AG09309 (cell line): Measurements from ENCODE around the gene FASLG.

Source experiments
- DNase-seq: peaks from one replicate; pipeline ENCODE4 v3.0.0-alpha.2; 2010; ENCODE audit warnings: low read depth
- H3K4me3 ChIP-seq: 2 replicates; pipeline ENCODE4 v1.5.1; 2011; ENCODE audit warnings: mild to moderate bottlenecking, low read depth, low read length, moderate library complexity; ENCODE audit not compliant: control insufficient read depth
- CTCF ChIP-seq: IDR thresholded peaks from 2 replicates; pipeline ENCODE4 v1.5.1; 2011; ENCODE audit warnings: mild to moderate bottlenecking, low read depth, low read length, inconsistent platforms; ENCODE audit not compliant: insufficient read depth, control insufficient read depth; ENCODE audit errors: missing control alignments

The FASLG gene

DNA sequence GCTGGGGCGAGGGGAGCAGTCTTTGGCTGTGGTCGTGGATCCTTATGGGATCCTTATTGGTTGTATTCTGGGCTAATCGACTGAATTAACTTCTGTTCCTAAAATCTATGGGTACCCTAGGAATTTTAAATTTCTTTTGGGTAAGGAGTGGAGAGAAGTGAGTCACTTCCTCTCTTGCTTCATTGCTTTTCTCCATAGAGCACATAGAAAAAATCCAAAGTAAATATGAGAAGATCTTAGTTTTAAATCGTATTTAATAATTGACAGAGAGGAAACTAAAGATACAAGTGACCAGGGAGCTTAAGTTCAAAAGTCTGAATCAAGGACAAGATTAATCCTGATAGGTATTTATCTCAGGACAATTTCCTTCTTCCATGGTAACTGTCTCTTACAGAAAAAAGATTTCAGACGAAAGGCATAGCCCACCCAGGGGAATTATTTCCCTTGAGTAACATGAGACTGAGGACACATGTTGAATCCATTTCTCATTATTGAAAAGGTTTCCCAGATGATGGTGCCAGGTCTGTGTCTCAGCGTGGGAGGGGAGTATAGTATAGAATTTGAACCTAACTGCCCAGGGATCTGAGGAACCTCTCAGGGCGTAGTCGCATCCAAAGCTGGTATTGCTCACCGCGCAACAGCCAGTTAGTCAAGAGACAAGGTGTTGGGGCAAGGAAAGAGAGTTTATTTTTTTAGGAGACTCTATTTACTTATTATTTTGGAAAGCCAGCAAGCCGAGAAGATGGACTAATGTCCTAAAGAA lies 28.7 kb upstream of the FASLG start:
- no peak overlapping the region for H3K4me3 ChIP-seq
- no peak for TF ChIP-seq CTCF
- DNase-seq, result no peak

DNA sequence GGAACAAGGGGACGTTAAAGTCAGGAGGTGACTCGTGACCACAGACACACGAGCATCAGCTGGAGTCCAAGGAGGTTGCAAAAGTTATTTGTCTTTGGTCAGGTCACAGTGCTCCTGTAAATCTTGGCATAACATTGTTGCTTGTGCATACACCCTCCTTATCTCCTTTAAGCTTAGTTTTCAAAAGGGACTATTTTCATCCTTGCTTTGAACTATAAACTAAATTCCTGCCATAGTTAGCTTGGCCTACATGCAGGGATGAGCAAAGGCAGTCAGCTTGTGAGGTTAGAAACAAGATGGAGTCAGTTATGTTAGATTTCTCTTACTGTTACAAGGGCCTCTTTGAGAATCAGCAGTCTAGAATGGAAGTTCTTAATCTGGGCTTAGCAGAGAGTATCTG lies 28.0 kb upstream of the FASLG start:
- no peak overlapping the region for H3K4me3 ChIP-seq
- DNase-seq, result no peak
- TF ChIP-seq CTCF, result no peak

DNA sequence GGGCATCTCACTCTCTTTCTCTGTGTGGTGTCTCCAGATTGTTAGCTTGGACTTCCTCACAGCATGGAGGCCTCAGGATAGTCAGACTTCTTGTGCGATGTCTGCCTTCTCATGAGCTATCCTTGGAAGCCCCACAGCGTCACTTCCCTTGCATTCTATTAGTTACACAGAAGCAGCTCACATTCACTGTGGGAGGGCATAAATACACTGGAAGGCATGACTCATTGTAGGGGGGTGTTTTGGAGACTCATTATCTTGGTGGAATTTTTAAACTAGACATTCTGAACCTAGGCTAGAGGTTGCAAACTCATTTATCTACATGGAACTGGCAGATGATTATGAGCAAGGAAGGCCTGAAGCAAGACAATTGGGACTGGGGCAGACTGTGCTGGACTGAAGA lies 21.4 kb upstream of the FASLG start:
- no peak for DNase-seq
- no peak overlapping the region for H3K4me3 ChIP-seq
- TF ChIP-seq CTCF, result no peak

GRCh38 chr1:172638249-172638648 lies 20.7 kb upstream of the FASLG start:
- no peak overlapping the region for H3K4me3 ChIP-seq
- no peak for DNase-seq
- TF ChIP-seq CTCF, result no peak

- TF ChIP-seq CTCF, result no peak
- H3K4me3 ChIP-seq, result no peak overlapping the region
- DNase-seq, result peak; percentile 64
Measured at GRCh38 chr1:172638885-172639831, 19.7 kb upstream of the FASLG start.

DNA sequence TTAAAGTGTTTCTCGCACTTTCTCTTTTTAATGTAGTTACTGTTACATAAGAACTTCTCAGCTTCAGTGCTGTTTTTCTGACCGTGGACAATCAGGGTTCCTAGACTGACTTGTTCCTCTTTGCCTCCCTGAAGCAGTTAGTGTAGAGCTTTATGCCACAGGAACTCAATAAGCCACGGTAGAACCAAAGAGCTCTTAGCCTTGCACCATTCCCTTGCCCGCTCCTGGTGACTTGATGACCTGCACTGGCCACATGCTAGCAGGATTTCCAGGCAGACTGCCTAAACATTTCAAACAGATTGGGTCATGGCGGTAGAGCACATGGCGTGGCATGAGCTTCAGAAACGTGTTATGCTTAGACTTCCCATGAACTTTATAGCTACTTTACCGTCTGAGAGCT lies 18.8 kb upstream of the FASLG start:
- no peak for DNase-seq
- no peak for TF ChIP-seq CTCF
- no peak overlapping the region for H3K4me3 ChIP-seq
